GM12872 (cell line): Measurements from ENCODE around the gene TPCN1.

Source experiments
- CTCF ChIP-seq: IDR thresholded peaks from 3 replicates; pipeline ENCODE4 v1.5.1; 2011; ENCODE audit warnings: low read depth, mild to moderate bottlenecking, low read length, moderate library complexity; ENCODE audit not compliant: insufficient read depth

Gene TPCN1

GRCh38 chr12:113221997-113222729 lies 899 bp downstream of the TPCN1 start:
- no peak for TF ChIP-seq CTCF

GRCh38 chr12:113222730-113223531 lies 1.7 kb downstream of the TPCN1 start:
- TF ChIP-seq CTCF = no peak

GRCh38 chr12:113224955-113225354 lies 3.7 kb downstream of the TPCN1 start:
- TF ChIP-seq CTCF = no peak

GRCh38 chr12:113226696-113227568 lies 5.7 kb downstream of the TPCN1 start:
- TF ChIP-seq CTCF = no peak

- TF ChIP-seq CTCF = no peak
These were observed 6.6 kb downstream of the TPCN1 start for GRCh38 chr12:113227686-113228391.

GRCh38 chr12:113228394-113229028 lies 7.2 kb downstream of the TPCN1 start:
- no peak for TF ChIP-seq CTCF
